ENCODE data around the gene HMX1.

DNA sequence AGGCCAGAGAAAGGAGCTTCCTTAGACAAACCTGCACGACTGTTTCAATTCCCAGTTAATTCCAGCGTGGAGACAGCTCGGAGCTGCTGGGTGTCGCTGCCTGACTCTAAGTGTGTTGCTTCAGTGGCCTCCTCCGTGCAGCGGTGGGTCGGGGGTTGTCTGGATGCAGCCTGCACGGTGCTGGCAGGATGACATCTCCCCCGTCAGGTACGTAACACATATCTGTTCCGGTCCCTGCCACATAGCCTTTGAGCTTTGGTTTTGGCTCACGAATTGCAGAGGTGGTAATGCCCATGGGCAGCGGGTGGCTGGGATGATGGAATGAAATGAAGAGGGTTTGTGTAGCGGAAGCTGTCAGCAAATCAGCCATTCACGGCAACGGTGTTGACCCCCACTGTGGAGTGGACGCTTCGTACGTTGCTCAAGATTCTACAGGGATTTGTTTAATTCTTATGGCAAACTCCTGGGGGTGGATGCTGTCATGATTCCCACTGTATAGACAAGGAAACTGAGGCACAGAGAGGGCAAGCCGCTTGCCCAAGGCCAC is 33.7 kb upstream of the HMX1 start:
- TF ChIP-seq, protein P1, sequence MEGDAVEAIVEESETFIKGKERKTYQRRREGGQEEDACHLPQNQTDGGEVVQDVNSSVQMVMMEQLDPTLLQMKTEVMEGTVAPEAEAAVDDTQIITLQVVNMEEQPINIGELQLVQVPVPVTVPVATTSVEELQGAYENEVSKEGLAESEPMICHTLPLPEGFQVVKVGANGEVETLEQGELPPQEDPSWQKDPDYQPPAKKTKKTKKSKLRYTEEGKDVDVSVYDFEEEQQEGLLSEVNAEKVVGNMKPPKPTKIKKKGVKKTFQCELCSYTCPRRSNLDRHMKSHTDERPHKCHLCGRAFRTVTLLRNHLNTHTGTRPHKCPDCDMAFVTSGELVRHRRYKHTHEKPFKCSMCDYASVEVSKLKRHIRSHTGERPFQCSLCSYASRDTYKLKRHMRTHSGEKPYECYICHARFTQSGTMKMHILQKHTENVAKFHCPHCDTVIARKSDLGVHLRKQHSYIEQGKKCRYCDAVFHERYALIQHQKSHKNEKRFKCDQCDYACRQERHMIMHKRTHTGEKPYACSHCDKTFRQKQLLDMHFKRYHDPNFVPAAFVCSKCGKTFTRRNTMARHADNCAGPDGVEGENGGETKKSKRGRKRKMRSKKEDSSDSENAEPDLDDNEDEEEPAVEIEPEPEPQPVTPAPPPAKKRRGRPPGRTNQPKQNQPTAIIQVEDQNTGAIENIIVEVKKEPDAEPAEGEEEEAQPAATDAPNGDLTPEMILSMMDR (IDR thresholded peaks at IDR 0.05) = no peak
- no peak for TF ChIP-seq POLR2A (IDR thresholded peaks at IDR 0.05)
